Renal pelvis (tissue), 4 donors: ENCODE measurements around the gene WNT8A. TPM values are rescaled to one million over a fixed set of nuclear protein-coding genes. Genes with fewer than 3 reads are reported as not detected.

Experiments
- DNase-seq: peaks from one replicate; pipeline ENCODE4 v3.0.0-alpha.2; 2013
- polyA plus RNA-seq, 3 donors: library from polyadenylated mRNA; unstranded; fragments of 120-200 nt; gene quantifications; one replicate each; pipeline ENCODE4 v1.2.1, GENCODE V29; 2013; ENCODE audit not compliant: insufficient read length in 3 of 3

Gene WNT8A
- polyA plus RNA-seq, 3 donors, result 0.09 to 0.25 (median 0.12) TPM

- DNase-seq, result no peak
Observed at GRCh38 chr5:138078006-138078643, 5.7 kb upstream of the WNT8A start.

- DNase-seq, result no peak
Observed at GRCh38 chr5:138082033-138082432, 1.8 kb upstream of the WNT8A start.

GRCh38 chr5:138091685-138092084 lies 7.9 kb downstream of the WNT8A start:
- DNase-seq, result no peak

- no peak for DNase-seq
Observed at GRCh38 chr5:138092301-138092700, 8.5 kb downstream of the WNT8A start.

- no peak for DNase-seq
Observed at GRCh38 chr5:138093036-138093435, 9.2 kb downstream of the WNT8A start.

DNA sequence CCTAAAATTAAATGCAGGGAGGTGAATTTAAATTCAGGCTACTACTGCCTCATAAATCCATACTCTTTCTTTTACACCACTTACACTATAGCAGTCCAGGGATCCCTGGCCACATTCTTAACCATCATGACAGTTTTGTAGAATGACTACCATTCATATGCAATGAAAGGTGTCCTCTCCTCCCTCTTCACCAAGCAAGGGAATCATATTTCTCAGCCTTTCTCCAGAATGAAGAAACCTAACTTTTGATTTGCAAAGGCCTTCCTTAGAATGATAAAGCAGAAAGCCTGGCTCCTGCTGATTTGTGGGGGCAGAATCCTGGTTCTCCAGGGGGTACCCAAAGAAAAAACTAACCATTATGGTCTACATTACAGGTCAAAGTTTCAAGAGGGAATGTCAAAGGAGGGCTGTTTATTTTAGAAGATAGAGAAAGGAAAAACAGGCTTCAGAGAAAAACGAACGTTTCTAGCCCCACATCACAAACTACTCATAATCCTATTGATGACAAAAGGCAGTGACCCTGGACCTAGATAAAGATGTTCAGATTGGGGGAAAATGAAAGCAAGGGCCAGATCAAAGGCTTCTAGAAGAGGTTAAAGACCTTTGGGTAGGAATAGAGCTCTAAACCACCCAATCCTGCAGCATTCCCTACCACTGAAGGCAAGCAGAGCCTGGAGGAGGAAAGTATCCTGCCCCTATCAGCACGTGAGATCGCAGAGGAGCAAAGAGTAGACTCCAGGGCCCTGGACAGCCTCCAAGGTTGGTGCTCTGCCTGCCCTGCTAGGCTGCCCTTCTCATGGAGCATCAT lies 11.5 kb downstream of the WNT8A start:
- no peak for DNase-seq

DNA sequence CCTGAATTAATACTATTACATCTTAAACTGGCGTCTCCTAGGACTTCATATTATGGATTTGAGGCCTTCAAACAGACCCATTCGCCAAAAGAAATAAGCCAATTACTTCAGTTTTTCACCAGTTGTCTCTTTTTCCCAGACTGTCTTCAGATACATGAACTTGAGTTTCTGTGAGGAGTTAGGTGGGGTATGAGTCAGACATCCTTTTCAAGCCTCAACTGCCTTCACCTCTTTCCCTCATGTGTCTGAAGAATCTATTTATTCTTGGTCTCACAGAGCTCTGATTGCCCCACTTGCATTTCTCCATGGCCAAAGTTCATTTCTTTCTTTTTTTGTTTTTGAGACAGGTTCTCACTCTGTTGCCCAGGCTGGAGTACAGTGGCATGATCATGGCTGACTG lies 12.5 kb downstream of the WNT8A start:
- DNase-seq, result no peak

- DNase-seq, result no peak
Observed at GRCh38 chr5:138096997-138097828, 13.4 kb downstream of the WNT8A start.

GRCh38 chr5:138102454-138103318 lies 18.9 kb downstream of the WNT8A start:
- no peak for DNase-seq

GRCh38 chr5:138103319-138103637 lies 19.4 kb downstream of the WNT8A start:
- no peak for DNase-seq

- no peak for DNase-seq
Observed at GRCh38 chr5:138105709-138106108, 21.9 kb downstream of the WNT8A start.

- no peak for DNase-seq
Observed at GRCh38 chr5:138107213-138107612, 23.4 kb downstream of the WNT8A start.

DNA sequence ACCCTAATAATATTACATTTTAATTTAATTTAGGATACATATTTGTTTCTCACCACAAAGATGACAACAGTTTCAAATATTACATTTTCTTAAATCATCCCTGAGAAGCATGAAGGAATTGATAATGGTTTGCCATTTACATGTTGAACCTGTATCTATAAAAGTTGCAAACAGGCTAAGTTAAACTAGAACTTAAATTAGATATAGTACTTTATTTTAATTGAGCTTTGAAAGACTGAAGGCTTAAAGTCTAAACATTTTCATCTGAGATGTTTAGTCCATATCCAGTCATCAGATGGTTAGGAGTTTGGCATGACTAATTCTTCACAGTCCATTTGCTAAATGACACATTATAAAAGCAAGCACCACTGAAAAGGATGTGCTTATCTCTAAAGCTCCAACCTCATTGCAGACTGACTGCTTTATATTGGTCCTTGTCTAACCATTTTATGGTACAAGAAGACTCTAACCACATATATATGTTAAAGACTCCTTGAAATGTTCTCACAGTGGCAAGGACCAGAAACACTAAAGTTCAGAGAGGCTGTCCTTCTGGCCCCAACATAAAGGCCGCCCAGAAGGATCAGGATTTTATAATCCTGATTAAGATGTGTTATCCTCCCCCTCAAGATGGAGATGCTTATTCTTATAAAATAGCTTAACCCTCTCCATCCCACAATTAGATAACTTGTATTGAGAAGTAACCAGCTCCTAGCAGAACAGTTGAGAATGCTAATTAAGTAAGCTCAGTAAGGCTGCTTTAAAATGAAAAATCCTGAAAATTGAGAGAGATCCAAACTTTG lies 25.8 kb downstream of the WNT8A start:
- no peak for DNase-seq

DNA sequence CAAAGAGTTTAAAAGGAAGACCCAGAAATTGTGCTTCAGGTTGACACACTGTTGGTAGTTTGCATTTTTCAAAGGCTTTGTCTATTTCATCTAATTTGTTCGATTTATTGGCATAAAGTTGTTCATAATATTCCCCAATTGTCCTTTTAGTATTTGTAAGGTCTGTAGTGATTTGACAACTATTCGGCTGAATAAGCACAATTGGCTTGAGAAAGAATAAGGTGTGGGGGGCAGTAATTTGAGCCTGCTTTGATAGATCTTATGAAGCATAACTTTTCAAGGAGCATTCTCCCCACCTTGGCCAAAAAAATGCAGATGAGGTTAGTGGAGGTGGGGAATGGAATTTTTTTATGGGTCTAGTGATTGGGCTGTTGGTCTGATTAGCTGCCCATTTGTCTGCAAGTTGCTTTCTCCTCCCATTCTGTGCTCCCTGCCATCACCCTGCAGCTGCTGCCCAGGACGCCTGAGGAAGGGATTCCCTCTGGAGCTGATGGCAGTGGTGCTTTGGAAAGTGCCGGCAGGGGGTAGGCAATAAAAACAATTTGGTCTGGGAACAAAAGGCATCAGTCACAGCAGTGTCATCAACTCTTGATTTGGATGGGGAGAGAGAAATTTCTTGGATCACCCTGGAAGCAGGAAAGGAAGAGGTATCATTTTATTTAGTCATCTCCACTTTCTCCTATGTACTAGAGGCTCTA lies 26.6 kb downstream of the WNT8A start:
- DNase-seq, result no peak

DNA sequence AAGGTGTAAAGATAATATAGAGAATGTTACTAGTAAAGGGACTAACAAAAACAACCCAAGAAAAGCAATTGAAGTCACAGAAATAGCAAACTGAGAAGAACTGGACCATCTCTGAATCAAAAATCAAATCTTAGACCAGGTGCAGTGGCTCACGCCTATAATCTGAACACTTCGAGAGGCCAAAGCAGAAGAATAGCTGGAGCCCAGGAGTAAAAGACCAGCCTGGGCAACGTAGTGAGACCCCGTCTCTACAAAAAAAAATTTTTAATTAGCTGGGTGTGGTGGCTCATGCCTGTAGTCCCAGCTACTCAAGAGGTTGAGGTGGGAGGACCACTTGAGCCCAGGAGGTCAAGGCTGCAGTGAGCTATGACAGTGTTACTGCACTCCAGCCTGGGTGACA lies 27.3 kb downstream of the WNT8A start:
- DNase-seq, result no peak

DNA sequence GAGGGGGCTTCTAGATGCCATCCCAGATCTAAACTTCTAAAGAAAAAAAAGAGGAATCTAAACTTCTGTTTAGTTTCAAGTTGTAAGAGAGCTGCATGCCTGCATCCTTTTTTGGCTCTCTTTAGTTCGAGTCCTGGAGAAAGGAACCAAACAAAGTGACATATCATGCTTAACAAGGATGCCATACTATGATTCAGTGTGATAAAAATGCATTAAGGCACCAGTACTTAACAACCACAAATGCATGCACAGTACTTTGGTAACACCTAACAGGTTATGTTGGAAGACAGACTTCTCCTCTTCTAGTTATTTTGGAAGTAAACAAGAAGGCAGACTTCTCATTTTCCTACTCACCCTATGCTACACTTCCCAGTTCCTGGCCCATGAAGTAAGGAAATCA lies 28.1 kb downstream of the WNT8A start:
- no peak for DNase-seq

- DNase-seq, result no peak
Observed at GRCh38 chr5:138115254-138115653, 31.4 kb downstream of the WNT8A start.

- DNase-seq, result peak; percentile 17
Observed at GRCh38 chr5:138128334-138128733, 44.5 kb downstream of the WNT8A start.

GRCh38 chr5:138129347-138129746 lies 45.5 kb downstream of the WNT8A start:
- DNase-seq, result no peak

- no peak for DNase-seq
Observed at GRCh38 chr5:138132543-138132942, 48.7 kb downstream of the WNT8A start.
